VCaP (cell line): ENCODE results near the gene FAM171A1.

Source experiments
- H3K27ac ChIP-seq: fragments of 450-650 bp; 2 replicates; pipeline ENCODE4 v1.5.1; 2017
- CTCF ChIP-seq: fragments of 450-650 bp; conservative IDR thresholded peaks from 2 replicates; pipeline ENCODE4 v1.5.1; 2017; ENCODE audit warnings: mild to moderate bottlenecking, moderate library complexity

FAM171A1 gene

GRCh38 chr10:15314482-15315045 is 56.5 kb downstream of the FAM171A1 start:
- no peak overlapping the region for H3K27ac ChIP-seq
- no peak for TF ChIP-seq CTCF

GRCh38 chr10:15313843-15314242 is 57.2 kb downstream of the FAM171A1 start:
- no peak overlapping the region for H3K27ac ChIP-seq

GRCh38 chr10:15313047-15313446 is 58.0 kb downstream of the FAM171A1 start:
- TF ChIP-seq CTCF, result no peak
- no peak overlapping the region for H3K27ac ChIP-seq

More at GRCh38 chr10:15313843-15314242, 57.2 kb downstream of the FAM171A1 start:
- TF ChIP-seq CTCF, result no peak

- H3K27ac ChIP-seq, result no peak overlapping the region
- TF ChIP-seq CTCF, result no peak
Measured at GRCh38 chr10:15311569-15312280, 59.4 kb downstream of the FAM171A1 start.

- H3K27ac ChIP-seq, result peak overlapping the region; percentile 43
- no peak for TF ChIP-seq CTCF
Measured at GRCh38 chr10:15310776-15311568, 60.1 kb downstream of the FAM171A1 start.

GRCh38 chr10:15309221-15309620 is 61.9 kb downstream of the FAM171A1 start:
- H3K27ac ChIP-seq, result peak overlapping the region; percentile 43
- no peak for TF ChIP-seq CTCF

GRCh38 chr10:15306735-15307280 is 64.3 kb downstream of the FAM171A1 start:
- no peak overlapping the region for H3K27ac ChIP-seq
- no peak for TF ChIP-seq CTCF
